GM12878 (cell line): ENCODE data around the gene NUBPL. TPM values are rescaled to one million over a fixed set of nuclear protein-coding genes. Genes with fewer than 3 reads are reported as not detected.

ENCODE experiments used
- ATAC-seq: fragments of 200-7000 bp; cut with Tn5 transposase; 3 replicates; pipeline ENCODE4 v1.9.1; 2020; ENCODE audit warnings: mild to moderate bottlenecking, moderate library complexity
- BruUV-seq: library from RNA; stranded (reverse); fragments of 400-500 nt; replicated peaks from 2 replicates; lab custom pipeline; 2021; lab: Mats Ljungman, UMichigan
- CTCF ChIA-PET: fragments of 300-600 bp; sonication (Branson Sonifier 250); formaldehyde crosslinking; extraction: SDS; loops from one replicate; lab custom pipeline; 2021; ENCODE audit warnings: inconsistent platforms; lab: Yijun Ruan, JAX
- POLR2A ChIA-PET: fragments of 350-600 bp; formaldehyde crosslinking; extraction: SDS; loops from one replicate; lab custom pipeline; 2021; ENCODE audit warnings: inconsistent platforms; lab: Charles Lee
- RAD21 ChIA-PET: fragments of 300-600 bp; sonication (Branson Sonifier 250); formaldehyde crosslinking; loops from one replicate; lab custom pipeline; 2023; ENCODE audit warnings: antibody characterized with exemption; ENCODE audit not compliant: unreplicated experiment; lab: Charles Lee
- SMC1A ChIA-PET: fragments of 300-600 bp; sonication (Branson Sonifier 250); formaldehyde crosslinking; loops from one replicate; lab custom pipeline; 2023; ENCODE audit not compliant: unreplicated experiment, uncharacterized antibody; lab: Charles Lee
- DNase-seq: peaks from one replicate; pipeline ENCODE4 v3.0.0-alpha.2; 2011; ENCODE audit warnings: low read depth, low spot score
- FAIRE-seq: peaks from 3 replicates; lab custom pipeline; 2011; peaks lifted over from hg19 to GRCh38; lab: Jason Lieb, UNC
- H2AFZ ChIP-seq: 2 replicates; pipeline ENCODE4 v1.6.0; 2011; ENCODE audit warnings: low read depth, low read length, control low read depth; ENCODE audit not compliant: control insufficient read depth
- H3K27ac ChIP-seq: 2 replicates; pipeline ENCODE4 v1.5.1; 2011; ENCODE audit warnings: control low read depth; ENCODE audit not compliant: control insufficient read depth, insufficient read depth
- H3K27me3 ChIP-seq, 2 experiments: replicated peaks in 1 of 2; 2 replicates each; pipeline versions ENCODE4 v1.6.0 to v1.6.1; 2011; ENCODE audit warnings: low read length in 1 of 2; ENCODE audit not compliant: control insufficient read depth in 2 of 2, insufficient read depth in 2 of 2
- H3K36me3 ChIP-seq, 2 experiments: 2 replicates each; pipeline ENCODE4 v1.5.1; 2011; ENCODE audit warnings: low read length in 1 of 2; ENCODE audit not compliant: control insufficient read depth in 2 of 2, insufficient read depth in 2 of 2
- H3K4me1 ChIP-seq: 2 replicates; pipeline ENCODE4 v1.6.1; 2011; ENCODE audit warnings: mild to moderate bottlenecking, low read length, moderate library complexity, mixed read lengths; ENCODE audit not compliant: control insufficient read depth, insufficient read depth
- H3K4me2 ChIP-seq: 2 replicates; pipeline ENCODE4 v1.6.0; 2011; ENCODE audit warnings: control low read depth; ENCODE audit not compliant: control insufficient read depth, insufficient read depth
- H3K4me3 ChIP-seq: fragments of 200-600 bp; sonication (generic); 2 replicates; pipeline ENCODE4 v1.5.1; 2016
- H3K79me2 ChIP-seq: 2 replicates; pipeline ENCODE4 v1.6.0; 2011; ENCODE audit warnings: low read length; ENCODE audit not compliant: control insufficient read depth, insufficient read depth
- H3K9ac ChIP-seq: 2 replicates; pipeline ENCODE4 v1.8.0; 2011; ENCODE audit warnings: low read length, control low read depth, mixed read lengths; ENCODE audit not compliant: control insufficient read depth, insufficient read depth
- H3K9me3 ChIP-seq: replicated peaks from 3 replicates; pipeline ENCODE4 v1.5.1; 2011; ENCODE audit warnings: mild to moderate bottlenecking, low read length; ENCODE audit not compliant: control insufficient read depth, insufficient read depth
- H4K20me1 ChIP-seq: 2 replicates; pipeline ENCODE4 v1.6.0; 2011; ENCODE audit not compliant: control insufficient read depth, insufficient read depth
- ASH2L ChIP-seq: fragments of 300-600, 200-600 bp; sonication (generic); IDR thresholded peaks from 2 replicates; pipeline ENCODE4 v1.6.1; 2017; ENCODE audit warnings: low read depth, mild to moderate bottlenecking, borderline replicate concordance
- BACH1 ChIP-seq: fragments of 450-650 bp; IDR thresholded peaks from 2 replicates; pipeline ENCODE4 v1.6.1; 2017; ENCODE audit warnings: mild to moderate bottlenecking, borderline replicate concordance
- CHD1 ChIP-seq: IDR thresholded peaks from 2 replicates; pipeline ENCODE4 v1.6.1; 2012; ENCODE audit warnings: low read depth, low read length, improper control_type of control experiment
- CREB1 ChIP-seq: IDR thresholded peaks from 2 replicates; pipeline ENCODE4 v1.6.1; 2012; ENCODE audit warnings: low read depth, mild to moderate bottlenecking, inconsistent platforms
- GATAD2B ChIP-seq: fragments of 450-650 bp; conservative IDR thresholded peaks from 2 replicates; pipeline ENCODE4 v1.6.1; 2017; ENCODE audit warnings: low read depth, mild to moderate bottlenecking, moderate library complexity
- JUNB ChIP-seq: IDR thresholded peaks from 2 replicates; pipeline ENCODE4 v1.6.1; 2016; ENCODE audit warnings: antibody characterized with exemption, mild to moderate bottlenecking
- KDM1A ChIP-seq: fragments of 200-600 bp; sonication (generic); IDR thresholded peaks from 2 replicates; pipeline ENCODE4 v1.6.1; 2016; ENCODE audit warnings: borderline replicate concordance
- MTA2 ChIP-seq: fragments of 450-650 bp; IDR thresholded peaks from 2 replicates; pipeline ENCODE4 v1.6.1; 2016; ENCODE audit warnings: low read depth, mild to moderate bottlenecking, moderate library complexity
- STAT3 ChIP-seq: IDR thresholded peaks from 2 replicates; pipeline ENCODE4 v1.6.1; 2011; ENCODE audit warnings: low read depth, low read length, improper control_type of control experiment
- WGBS: methylation state at CpG from one replicate; pipeline ENCODE4 v1.1.6; 2016; ENCODE audit warnings: low lambda C conversion rate; ENCODE audit not compliant: insufficient replicate concordance, insufficient coverage; ENCODE audit errors: missing lambda C conversion rate; 5-methylcytosine and 5-hydroxymethylcytosine counted together
- in situ Hi-C: fragments of 300-500 bp; cut with MboI; formaldehyde crosslinking; loops from 9 replicates; pipeline ENCODE4 v1.14.3; 2018; ENCODE audit warnings: mixed read lengths
- intact Hi-C: fragments of 100-400 bp; cut with micrococcal nuclease; formaldehyde crosslinking; loops from one replicate; pipeline ENCODE4 v1.14.2; 2022; ENCODE audit not compliant: unreplicated experiment
- polyA plus RNA-seq, 11 experiments: library from polyadenylated mRNA; depleted of rRNA in 4 of 11; unstranded in 6 of 11; stranded (reverse) in 5 of 11; fragments of >200 nt; fragmentation: Nextera tagmentation in 4 of 11; fragmentation: Illumina TruSeq in 1 of 11; extraction: Ambion mirVana in 4 of 11; extraction: Trizol in 1 of 11; gene quantifications; 1 replicate in 1 of 11; 2 replicates in 10 of 11; pipeline versions ENCODE4 v1.2.1 to v1.2.3, GENCODE V29; 2011 to 2016; ENCODE audit warnings: inconsistent platforms in 2 of 11, missing spikeins in 2 of 11, low read depth in 1 of 11
- total RNA-seq, 4 experiments: library from RNA; depleted of rRNA in 3 of 4; stranded (reverse); fragments of >200 nt in 3 of 4; fragmentation: Illumina TruSeq in 1 of 4; extraction: Trizol in 1 of 4; gene quantifications; 2 replicates each; pipeline versions ENCODE4 v1.2.1 to v1.2.3, GENCODE V29; 2013 to 2021

NUBPL gene
- total and polyA plus RNA-seq, 10 of the 15 experiments (the other 5 are each of a cell fraction or from before 2014, with no cell fraction given): 3.4 to 11.6 (median 8.1) TPM

- Histone ChIP-seq H4K20me1 (no peaks in the 10 kb centered on the region), H3K4me1 (no peaks in the 10 kb centered on the region), H3K4me3 (no peak overlapping the region), H3K9me3 (no peaks in the 10 kb centered on the region), H3K27ac (no peak overlapping the region), H3K4me2 (no peak overlapping the region), H3K79me2 (no peaks in the 10 kb centered on the region), H3K27me3 (no peaks in the 10 kb centered on the region), H2AFZ (no peak overlapping the region), H3K9ac (no peak overlapping the region), H3K36me3 (no peaks in the 10 kb centered on the region)
- ChIA-PET POLR2A (interaction anchor here (0.6 kb wide), 1 partner anchor 16 kb away, joined by 4 read pairs; no protein-coding TSS in a partner anchor), SMC1A (interaction anchor here (1.2 kb wide), 1 partner anchor 8 kb away, joined by 3 read pairs; no protein-coding TSS in a partner anchor), RAD21 (no interaction called here), CTCF (no interaction called here)
- no peak for FAIRE-seq
- whole genome bisulfite sequencing: 85% methylated on average over 4 of the region's 4 CpGs
- ATAC-seq: no peak
- no TSS peak for BruUV-seq
- intact Hi-C loops (no loop called here), in situ Hi-C loops (no loop called here)
- no peak for DNase-seq
- no peak for TF ChIP-seq BACH1
- TF ChIP-seq JUNB: peak; percentile 10; the same call in 1 of the 2 replicates
Measured at GRCh38 chr14:31770271-31770670, 209.1 kb downstream of the NUBPL start.

- in situ Hi-C loops: no loop called here
- Histone ChIP-seq H3K79me2 (no peaks in the 10 kb centered on the region), H3K9me3 (no peaks in the 10 kb centered on the region; the same call in 2 of the 3 replicates)
- no TSS peak for BruUV-seq
- no peak for TF ChIP-seq STAT3
- TF ChIP-seq MTA2: no peak
- no peak for TF ChIP-seq GATAD2B
- no peak for TF ChIP-seq CHD1
- TF ChIP-seq KDM1A: no peak
- no peak for TF ChIP-seq CREB1
- TF ChIP-seq ASH2L: no peak
- TF ChIP-seq, all 136 proteins: peak for 0
- Histone ChIP-seq H4K20me1 (no peaks in the 10 kb centered on the region), H3K36me3 (no peaks in the 10 kb centered on the region), H3K9ac (no peak overlapping the region), H3K4me1 (no peaks in the 10 kb centered on the region), H3K27me3 (no peaks in the 10 kb centered on the region), H3K4me3 (no peak overlapping the region), H3K4me2 (no peak overlapping the region), H2AFZ (no peak overlapping the region), H3K27ac (no peak overlapping the region)
- DNase-seq: no peak
- ChIA-PET POLR2A (no interaction called here), CTCF (no interaction called here), RAD21 (no interaction called here), SMC1A (no interaction called here)
- 67% methylated on average over 2 of the region's 2 CpGs for WGBS
- no peak for FAIRE-seq
- intact Hi-C loops: no loop called here
- ATAC-seq: no peak
Measured at GRCh38 chr14:31774567-31774966, 213.4 kb downstream of the NUBPL start.
